ENCODE results near the gene SCRN2. TPM values are rescaled to one million over a fixed set of nuclear protein-coding genes. Genes with fewer than 3 reads are reported as not detected.

SCRN2 gene
- total and polyA plus RNA-seq, 2 of the 8 experiments (the other 6 are each of a cell fraction or from before 2014, with no cell fraction given): 24.4 to 42.3 TPM

- Histone ChIP-seq H3K9me3 (ENCODE audit: insufficient read depth in 2 of 2, low read depth in 1 of 2, low read length in 1 of 2) (no peaks in the 10 kb centered on the region), H2BK20ac (ENCODE audit: low read length) (no peak overlapping the region), H3K14ac (ENCODE audit: insufficient read length) (no peak overlapping the region), H2BK5ac (ENCODE audit: low read depth, low read length) (no peak overlapping the region), H3K4me2 (ENCODE audit: insufficient read depth in 1 of 2, low read depth in 2 of 2, low read length in 2 of 2) (peak overlapping the region; percentile 73 to 82), H3K27ac (ENCODE audit: low read depth, low read length) (no peak overlapping the region), H3K18ac (ENCODE audit: extremely low read depth, low read length) (no peak overlapping the region), H3K27me3 (replicated peaks in 1 of 4; ENCODE audit: control insufficient read depth in 3 of 4, extremely low read depth in 1 of 4, insufficient read depth in 3 of 4, low read length in 3 of 4) (peaks cover 55 to 84% (median 75%) of the 10 kb centered on the region in 4 experiments), H3K23me2 (ENCODE audit: low read depth, low read length) (peaks cover 23% of the 10 kb centered on the region), H3K4me3 (ENCODE audit: extremely low read depth in 1 of 4, insufficient read depth in 2 of 4, low read depth in 3 of 4, low read length in 4 of 4) (peak overlapping the region; percentile 23 to 58 (median 30); a peak in 7 of 8 replicates), H3K9ac (replicated peaks in 1 of 4; ENCODE audit: extremely low read depth in 1 of 4, low read depth in 3 of 4, low read length in 3 of 4) (no peak overlapping the region), H4K8ac (ENCODE audit: extremely low read depth, insufficient read depth, low read length) (peak overlapping the region; percentile 75; the same call in 1 of the 2 replicates), H2BK12ac (ENCODE audit: low read depth, low read length) (peak overlapping the region; percentile 4; the same call in 1 of the 2 replicates), H3K4me1 (replicated peaks in 1 of 4; ENCODE audit: control insufficient read depth in 3 of 4, insufficient read depth in 4 of 4, low read length in 3 of 4) (peaks cover 4 to 37% (median 19%) of the 10 kb centered on the region in 4 experiments), H3K23ac (ENCODE audit: insufficient read length) (no peak overlapping the region), H4K5ac (ENCODE audit: insufficient read length, low read depth, low read length) (no peak overlapping the region), H2AFZ (ENCODE audit: low read length) (no peak overlapping the region), H2BK15ac (ENCODE audit: low read length) (peak overlapping the region; percentile 49; the same call in 1 of the 2 replicates), H3K79me1 (ENCODE audit: low read depth, low read length) (no peaks in the 10 kb centered on the region), H3K36me3 (ENCODE audit: control insufficient read depth in 2 of 4, insufficient read depth in 4 of 4, low read length in 3 of 4) (no peaks in the 10 kb centered on the region), H2BK120ac (replicated peaks; ENCODE audit: low read depth, low read length) (no peak overlapping the region), H4K91ac (replicated peaks; ENCODE audit: insufficient read length, low read length) (no peak overlapping the region), H3K4ac (replicated peaks; ENCODE audit: insufficient read length, low read depth, low read length) (no peak overlapping the region), H3K79me2 (ENCODE audit: control insufficient read depth in 1 of 2, insufficient read depth in 2 of 2, low read length in 2 of 2) (no peaks in the 10 kb centered on the region), H3K56ac (replicated peaks; ENCODE audit: insufficient read length, low read depth, low read length) (no peak overlapping the region), H4K20me1 (replicated peaks in 1 of 2; ENCODE audit: control insufficient read depth in 1 of 2, insufficient read depth in 2 of 2, low read length in 2 of 2) (peaks cover 3 to 5% of the 10 kb centered on the region in 2 experiments), H2AK5ac (ENCODE audit: low read depth, low read length) (no peak overlapping the region)
- POLR2A ChIA-PET (ENCODE audit: partially characterized antibody): interaction anchor here (0.7 to 12.4 kb wide), 12 partner anchors 12 to 208 kb away, joined by 3 to 134 read pairs (median 4); partner anchors contain the start of gene SP2
- no peak for DNase-seq (ENCODE audit: low read depth in 1 of 2, low spot score in 2 of 2)
- WGBS, 2 experiments (ENCODE audit: extremely low coverage in 1 of 2, insufficient coverage in 1 of 2, insufficient read length in 1 of 2, insufficient replicate concordance in 2 of 2, low coverage in 1 of 2, low lambda C conversion rate in 2 of 2, missing lambda C conversion rate in 1 of 2): 14% methylated on average over 22 of the region's 23 CpGs; no CpG with 5 or more reads in 1 of the 2 experiments
- FAIRE-seq: no peak
- CTCF ChIA-PET (ENCODE audit: partially characterized antibody): interaction anchor here (0.7 to 33.0 kb wide), 26 partner anchors 4 to 747 kb away, joined by 3 to 1206 read pairs (median 7); partner anchors contain the start of genes CDK5RAP3, LRRC46, MRPL10 and OSBPL7
- TF ChIP-seq CHD1 (IDR thresholded peaks at IDR 0.05; ENCODE audit: low read depth, low read length) (no peak), GTF2F1 (IDR thresholded peaks at IDR 0.05; ENCODE audit: borderline replicate concordance, low read depth, low read length) (no peak), SIX5 (IDR thresholded peaks at IDR 0.05; ENCODE audit: low read depth, low read length) (no peak), ATF2 (IDR thresholded peaks at IDR 0.05; ENCODE audit: low read length) (no peak), SIRT6 (IDR thresholded peaks at IDR 0.05; ENCODE audit: low read length) (no peak), GABPA (IDR thresholded peaks at IDR 0.05; ENCODE audit: borderline replicate concordance, insufficient read depth, low read length) (no peak), TAF7 (optimal IDR thresholded peaks at IDR 0.05; ENCODE audit: borderline replicate concordance, low read depth, low read length) (no peak), POLR2A (IDR thresholded peaks at IDR 0.05; ENCODE audit: control extremely low read depth in 1 of 2, low read depth in 2 of 2, low read length in 2 of 2) (no peak), CREB1 (IDR thresholded peaks at IDR 0.05) (no peak), TBP (IDR thresholded peaks at IDR 0.05; ENCODE audit: low read depth, low read length) (no peak)
Measured at GRCh38 chr17:47848198-47848513, 7.1 kb upstream of the SCRN2 start.

Measured in H1 (cell line).